Lower lobe of right lung (tissue), 2 donors: ENCODE measurements around the gene IER3. TPM values are rescaled to one million over a fixed set of nuclear protein-coding genes. Genes with fewer than 3 reads are reported as not detected.

Experiments
- ATAC-seq, 2 donors: fragments of 200-7000 bp; cut with Tn5 transposase; one replicate each; pipeline ENCODE4 v1.9.1; 2020 to 2022; ENCODE audit warnings: mild to moderate bottlenecking in 2 of 2, moderate library complexity in 2 of 2
- DNase-seq: peaks from one replicate; pipeline ENCODE4 v3.0.0-alpha.2; 2020
- H3K27ac ChIP-seq: fragments of 200-600 bp; one replicate; pipeline ENCODE4 v1.8.0; 2022
- H3K27me3 ChIP-seq: fragments of 200-600 bp; one replicate; pipeline ENCODE4 v1.8.0; 2022; ENCODE audit warnings: low read depth
- H3K36me3 ChIP-seq: fragments of 200-600 bp; one replicate; pipeline ENCODE4 v1.8.0; 2022; ENCODE audit warnings: mild to moderate bottlenecking
- H3K4me1 ChIP-seq: fragments of 200-600 bp; one replicate; pipeline ENCODE4 v1.8.0; 2022
- H3K4me3 ChIP-seq: fragments of 200-600 bp; one replicate; pipeline ENCODE4 v1.8.0; 2022; ENCODE audit warnings: mild to moderate bottlenecking
- H3K9me3 ChIP-seq: fragments of 200-600 bp; one replicate; pipeline ENCODE4 v1.8.0; 2022
- CTCF ChIP-seq: fragments of 200-600 bp; IDR thresholded peaks from one replicate; pipeline ENCODE4 v1.8.0; 2022; ENCODE audit warnings: antibody characterized with exemption, mild to moderate bottlenecking
- intact Hi-C: fragments of 100-400 bp; cut with DNase I; formaldehyde crosslinking; loops from one replicate; pipeline ENCODE4 v1.11.0; 2022
- total RNA-seq: library from RNA; stranded (reverse); fragmentation: NEBNext Ultra II Directional; extraction: Animal tissue kit (Norgen Biotek cat#: 25700); gene quantifications from one replicate; pipeline ENCODE4 v1.2.1, GENCODE V29; 2021
- donor health status: DM: no; HTN: yes; CAD: no; lungs with severe emphysema.

IER3 gene
- total RNA-seq, 1 donor from 2014 or later, result 18.0 TPM

GRCh38 chr6:30787954-30788353 lies 43.6 kb upstream of the IER3 start:
- no peak for DNase-seq
- Histone ChIP-seq H3K27me3 (no peaks in the 10 kb centered on the region), H3K36me3 (no peaks in the 10 kb centered on the region), H3K4me1 (peaks cover 6% of the 10 kb centered on the region), H3K4me3 (no peak overlapping the region), H3K9me3 (no peaks in the 10 kb centered on the region), H3K27ac (no peak overlapping the region)
- intact Hi-C loops, result no loop called here
- peak; percentile 47 to 74 for ATAC-seq
- TF ChIP-seq CTCF, result no peak

- intact Hi-C loops, result no loop called here
- ATAC-seq, result no peak
- H3K4me1 ChIP-seq, result peaks cover 59% of the 10 kb centered on the region
Observed at GRCh38 chr6:30782425-30783014, 38.2 kb upstream of the IER3 start.

GRCh38 chr6:30781743-30782424 lies 37.5 kb upstream of the IER3 start:
- H3K4me3 ChIP-seq, result peak overlapping the region; percentile 1
- no peak for TF ChIP-seq CTCF

More at GRCh38 chr6:30782425-30783014, 38.2 kb upstream of the IER3 start:
- Histone ChIP-seq H3K4me3 (no peak overlapping the region), H3K27me3 (no peaks in the 10 kb centered on the region), H3K9me3 (no peaks in the 10 kb centered on the region), H3K36me3 (no peaks in the 10 kb centered on the region), H3K27ac (peak overlapping the region; percentile 88)
- TF ChIP-seq CTCF, result no peak
- no peak for DNase-seq

GRCh38 chr6:30781395-30781742 lies 37.0 kb upstream of the IER3 start:
- peak overlapping the region; percentile 88 for H3K27ac ChIP-seq
- peak overlapping the region; percentile 1 for H3K4me3 ChIP-seq
- H3K27me3 ChIP-seq, result no peaks in the 10 kb centered on the region
- ATAC-seq, result peak in 1 of 2 donors; percentile 56
- no peak for TF ChIP-seq CTCF
- H3K4me1 ChIP-seq, result peaks cover 59% of the 10 kb centered on the region
- DNase-seq, result no peak
- H3K36me3 ChIP-seq, result no peaks in the 10 kb centered on the region
- H3K9me3 ChIP-seq, result no peaks in the 10 kb centered on the region
- intact Hi-C loops, result no loop called here

More at GRCh38 chr6:30781743-30782424, 37.5 kb upstream of the IER3 start:
- ATAC-seq (peak; percentile 84 to 90), DNase-seq (peak; percentile 95)
- Histone ChIP-seq H3K27me3 (no peaks in the 10 kb centered on the region), H3K36me3 (no peaks in the 10 kb centered on the region), H3K9me3 (no peaks in the 10 kb centered on the region), H3K4me1 (peaks cover 59% of the 10 kb centered on the region), H3K27ac (peak overlapping the region; percentile 88)
- intact Hi-C loops, result no loop called here

GRCh38 chr6:30780642-30780920 lies 36.2 kb upstream of the IER3 start:
- DNase-seq, result no peak
- ATAC-seq, result no peak
- Histone ChIP-seq H3K27ac (peak overlapping the region; percentile 88), H3K9me3 (no peaks in the 10 kb centered on the region), H3K4me1 (peaks cover 55% of the 10 kb centered on the region), H3K36me3 (no peaks in the 10 kb centered on the region), H3K4me3 (no peak overlapping the region), H3K27me3 (no peaks in the 10 kb centered on the region)
- intact Hi-C loops, result no loop called here
- TF ChIP-seq CTCF, result no peak
